Measurements from ENCODE around the gene VRK2.

Gene VRK2

DNA sequence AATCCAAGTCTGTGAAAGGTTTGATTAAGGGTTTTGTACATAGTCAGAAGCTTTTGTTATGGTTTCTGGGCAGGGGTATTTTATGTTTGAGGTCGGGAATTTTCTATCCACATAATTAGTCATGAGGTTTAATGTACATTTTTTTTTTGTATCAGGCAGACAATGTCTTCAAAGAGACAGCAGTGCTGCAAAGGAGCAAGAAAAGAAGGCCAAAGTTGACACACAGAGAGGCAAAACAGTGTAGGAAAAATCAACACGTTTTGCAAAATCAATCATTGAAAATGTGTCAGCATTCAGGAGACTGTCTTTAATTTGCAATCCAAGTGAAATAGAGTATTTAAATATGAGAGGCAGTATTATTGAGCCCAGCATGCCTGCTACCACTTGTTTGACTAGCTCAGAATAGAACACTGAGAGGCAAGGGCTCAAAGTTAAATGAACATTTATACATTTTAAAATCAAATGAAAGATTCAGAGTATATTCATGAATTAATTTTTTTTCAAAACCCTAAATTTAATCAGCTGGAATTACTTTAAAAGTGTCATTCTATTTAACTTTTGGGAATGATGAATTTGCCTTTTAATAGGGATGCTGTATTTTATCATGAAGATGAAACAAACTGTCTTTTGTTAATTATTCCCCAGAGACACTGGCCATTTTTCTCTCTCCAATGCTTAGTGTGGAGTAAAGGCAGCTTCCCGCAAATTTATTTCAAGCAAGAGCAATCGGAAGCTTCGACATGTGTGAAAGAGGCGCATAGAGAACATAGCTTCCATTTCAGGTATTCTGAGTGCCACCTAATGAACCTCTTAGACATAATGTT, 11.3 kb downstream of the VRK2 start:
- TF ChIP-seq, protein P1, sequence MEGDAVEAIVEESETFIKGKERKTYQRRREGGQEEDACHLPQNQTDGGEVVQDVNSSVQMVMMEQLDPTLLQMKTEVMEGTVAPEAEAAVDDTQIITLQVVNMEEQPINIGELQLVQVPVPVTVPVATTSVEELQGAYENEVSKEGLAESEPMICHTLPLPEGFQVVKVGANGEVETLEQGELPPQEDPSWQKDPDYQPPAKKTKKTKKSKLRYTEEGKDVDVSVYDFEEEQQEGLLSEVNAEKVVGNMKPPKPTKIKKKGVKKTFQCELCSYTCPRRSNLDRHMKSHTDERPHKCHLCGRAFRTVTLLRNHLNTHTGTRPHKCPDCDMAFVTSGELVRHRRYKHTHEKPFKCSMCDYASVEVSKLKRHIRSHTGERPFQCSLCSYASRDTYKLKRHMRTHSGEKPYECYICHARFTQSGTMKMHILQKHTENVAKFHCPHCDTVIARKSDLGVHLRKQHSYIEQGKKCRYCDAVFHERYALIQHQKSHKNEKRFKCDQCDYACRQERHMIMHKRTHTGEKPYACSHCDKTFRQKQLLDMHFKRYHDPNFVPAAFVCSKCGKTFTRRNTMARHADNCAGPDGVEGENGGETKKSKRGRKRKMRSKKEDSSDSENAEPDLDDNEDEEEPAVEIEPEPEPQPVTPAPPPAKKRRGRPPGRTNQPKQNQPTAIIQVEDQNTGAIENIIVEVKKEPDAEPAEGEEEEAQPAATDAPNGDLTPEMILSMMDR (IDR thresholded peaks at IDR 0.05; ENCODE audit: borderline replicate concordance, control extremely low read depth, extremely low read depth, insufficient read depth, missing control alignments), result no peak
- DNase-seq (ENCODE audit: low spot score), result no peak
- in situ Hi-C loops (cut with MboI; ENCODE audit: low sequenced_read_pairs, unreplicated experiment), result no loop called here

DNA sequence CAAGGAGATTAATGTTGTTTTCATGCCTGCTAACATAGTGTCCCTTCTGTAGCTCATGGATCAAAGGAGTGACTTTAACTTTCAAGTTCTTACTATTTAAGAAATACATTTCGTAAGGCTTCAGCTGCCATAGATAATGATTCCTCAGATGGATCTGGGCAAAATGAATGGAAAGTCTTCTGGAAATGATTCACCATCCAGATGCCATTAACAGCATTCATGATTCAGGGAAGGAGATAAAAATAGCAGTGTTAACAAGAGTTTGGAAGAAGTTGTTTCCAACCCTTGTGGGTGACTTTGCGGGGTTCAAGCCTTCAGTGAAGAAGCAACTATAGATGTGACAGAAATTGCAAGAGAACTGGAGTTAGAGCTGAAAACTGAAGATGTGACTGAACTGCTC, 17.0 kb downstream of the VRK2 start:
- DNase-seq (ENCODE audit: low spot score), result no peak
- TF ChIP-seq, protein P1 (IDR thresholded peaks at IDR 0.05; ENCODE audit: borderline replicate concordance, control extremely low read depth, extremely low read depth, insufficient read depth, missing control alignments), result no peak
- in situ Hi-C loops (cut with MboI; ENCODE audit: low sequenced_read_pairs, unreplicated experiment), result no loop called here

DNA sequence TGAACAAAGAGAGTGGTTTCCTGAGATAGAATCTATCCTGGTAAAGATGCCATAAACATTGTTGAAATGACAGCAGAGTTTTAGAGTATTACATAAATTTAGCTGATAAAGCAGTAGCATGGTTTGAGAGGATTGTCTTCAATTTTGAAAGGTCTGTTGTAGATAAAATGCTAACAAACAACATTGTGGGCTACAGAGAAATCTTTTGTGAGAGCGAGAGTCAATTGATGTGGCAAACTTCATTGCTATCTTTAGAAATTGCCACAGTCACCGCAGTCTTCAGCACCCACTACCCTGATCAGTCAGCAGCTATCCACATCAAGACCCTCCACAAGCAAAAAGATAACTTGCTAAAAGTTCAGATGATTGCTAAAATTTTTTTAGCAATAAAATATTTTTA, 17.5 kb downstream of the VRK2 start:
- DNase-seq (ENCODE audit: low spot score), result no peak
- in situ Hi-C loops (cut with MboI; ENCODE audit: low sequenced_read_pairs, unreplicated experiment), result no loop called here
- TF ChIP-seq, protein P1 (IDR thresholded peaks at IDR 0.05; ENCODE audit: borderline replicate concordance, control extremely low read depth, extremely low read depth, insufficient read depth, missing control alignments), result no peak

DNA sequence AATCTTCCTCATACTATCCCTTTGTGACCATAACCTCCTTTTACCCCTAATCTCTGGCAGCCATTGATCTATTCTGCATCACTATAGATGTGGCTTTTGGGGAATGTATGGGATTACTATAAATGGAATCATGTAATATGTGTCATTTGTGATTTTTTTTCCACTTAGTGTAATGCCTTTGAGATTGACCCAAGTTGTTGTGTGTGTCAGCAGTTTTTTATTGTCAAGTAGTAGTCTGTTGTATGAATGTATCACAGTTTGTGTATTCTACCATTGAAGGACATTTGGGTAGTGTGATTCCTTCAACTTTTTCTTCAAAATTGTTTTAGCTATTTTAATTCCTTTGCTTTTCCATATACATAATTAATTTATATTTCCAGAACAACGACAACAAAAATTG, 18.6 kb downstream of the VRK2 start:
- DNase-seq (ENCODE audit: low spot score), result no peak
- in situ Hi-C loops (cut with MboI; ENCODE audit: low sequenced_read_pairs, unreplicated experiment), result no loop called here
- TF ChIP-seq, protein P1 (IDR thresholded peaks at IDR 0.05; ENCODE audit: borderline replicate concordance, control extremely low read depth, extremely low read depth, insufficient read depth, missing control alignments), result no peak

DNA sequence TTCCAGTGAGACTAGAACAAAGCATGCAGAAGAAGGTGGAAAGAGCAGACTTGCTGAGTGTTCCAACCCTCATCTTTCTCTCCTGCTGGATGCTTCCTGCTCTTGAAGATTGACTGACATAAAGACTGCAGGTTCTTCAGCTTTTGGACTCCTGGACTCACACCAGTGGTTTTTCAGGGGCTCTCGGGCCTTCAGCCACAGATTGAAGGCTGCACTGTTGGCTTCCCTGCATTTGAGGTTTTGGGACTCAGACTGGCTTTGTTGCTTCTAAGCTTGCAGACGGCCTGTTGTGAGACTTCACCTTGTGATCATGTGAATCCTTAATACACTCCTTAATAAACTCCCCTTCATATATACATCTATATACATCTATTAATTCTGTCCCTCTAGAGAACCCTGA, 20.4 kb downstream of the VRK2 start:
- in situ Hi-C loops (cut with MboI; ENCODE audit: low sequenced_read_pairs, unreplicated experiment), result no loop called here
- TF ChIP-seq, protein P1 (IDR thresholded peaks at IDR 0.05; ENCODE audit: borderline replicate concordance, control extremely low read depth, extremely low read depth, insufficient read depth, missing control alignments), result no peak
- DNase-seq (ENCODE audit: low spot score), result no peak

DNA sequence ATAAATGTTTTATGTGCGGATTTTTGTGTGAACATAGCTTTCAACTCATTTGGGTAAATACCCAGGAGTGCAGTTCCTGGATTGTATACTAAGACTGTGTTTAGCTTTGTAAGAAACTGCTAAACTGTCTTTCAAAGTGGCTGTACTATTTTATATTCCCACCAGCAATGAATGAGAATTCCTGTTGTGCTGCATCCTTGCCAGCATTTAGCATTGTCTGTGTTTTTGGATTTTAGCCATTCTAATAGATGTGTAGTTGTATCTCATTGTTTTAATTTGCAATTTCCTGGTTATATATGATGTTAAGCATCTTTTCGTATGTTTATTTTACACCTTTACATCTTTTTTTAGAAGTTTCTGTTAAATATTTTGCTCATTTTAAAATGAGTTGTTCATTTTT, 24.2 kb downstream of the VRK2 start:
- TF ChIP-seq, protein P1 (IDR thresholded peaks at IDR 0.05; ENCODE audit: borderline replicate concordance, control extremely low read depth, extremely low read depth, insufficient read depth, missing control alignments), result no peak
- no peak for DNase-seq (ENCODE audit: low spot score)
- in situ Hi-C loops (cut with MboI; ENCODE audit: low sequenced_read_pairs, unreplicated experiment), result no loop called here

All from GM13976 (cell line).